ENCODE measurements around the gene CBFB. TPM values are rescaled to one million over a fixed set of nuclear protein-coding genes. Genes with fewer than 3 reads are reported as not detected.

CBFB gene
- total RNA-seq, 1 donor from 2014 or later: 159 TPM

DNA sequence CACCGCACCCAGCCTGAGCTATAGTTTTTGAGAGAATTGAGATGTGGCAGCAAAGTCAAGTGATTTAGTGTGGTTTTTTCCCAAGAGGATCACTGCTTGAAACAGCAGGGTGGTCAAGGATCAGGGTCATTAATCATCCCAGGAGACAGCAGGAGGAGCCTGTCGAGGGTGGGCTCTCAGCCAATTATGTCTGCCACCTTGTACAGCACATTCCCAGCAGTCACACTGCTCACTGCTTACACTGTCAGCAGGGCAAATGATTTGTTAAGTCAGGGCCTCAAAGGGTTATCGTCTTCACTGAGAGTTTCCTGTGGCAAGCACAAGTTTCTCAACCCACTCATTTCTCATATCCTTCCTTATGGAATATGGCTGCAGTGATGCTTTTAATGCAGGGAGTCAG lies 108.7 kb downstream of the CBFB start:
- no peak overlapping the region for H3K4me3 Mint-ChIP-seq (ENCODE audit: low read depth)
- H3K27ac Mint-ChIP-seq: no peak overlapping the region
- intact Hi-C loops (cut with micrococcal nuclease): no loop called here
- no peaks in the 10 kb centered on the region for H3K27me3 Mint-ChIP-seq (ENCODE audit: low read depth)
- no peak for DNase-seq (ENCODE audit: low spot score)
- no peaks in the 10 kb centered on the region for H3K9me3 Mint-ChIP-seq
- peaks cover 63% of the 10 kb centered on the region for H3K36me3 Mint-ChIP-seq (ENCODE audit: low read depth)
- H3K4me1 Mint-ChIP-seq (ENCODE audit: low read depth): no peaks in the 10 kb centered on the region

DNA sequence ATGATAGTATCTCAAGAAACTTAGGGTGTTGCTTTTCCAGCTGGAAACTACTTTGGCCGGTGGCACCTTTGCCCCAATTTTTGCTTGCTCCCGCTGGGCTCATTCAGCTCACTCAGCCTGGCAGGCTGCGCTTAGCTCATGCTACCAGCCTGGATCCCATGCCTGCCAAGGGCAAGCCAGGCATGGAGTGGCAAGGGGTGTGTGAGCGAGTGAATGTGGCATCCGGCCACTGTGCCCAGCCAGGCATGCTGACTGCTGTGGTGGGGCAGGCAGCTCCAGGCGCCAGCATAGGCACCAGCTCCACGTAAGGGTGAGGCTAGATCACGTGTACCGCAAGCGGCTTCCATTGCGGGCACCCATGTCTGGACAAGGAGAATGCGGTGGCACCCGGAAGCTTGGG lies 112.4 kb downstream of the CBFB start:
- intact Hi-C loops (cut with micrococcal nuclease): no loop called here
- Mint-ChIP-seq H3K27me3 (ENCODE audit: low read depth) (no peaks in the 10 kb centered on the region), H3K4me1 (ENCODE audit: low read depth) (no peaks in the 10 kb centered on the region), H3K36me3 (ENCODE audit: low read depth) (peaks cover 67% of the 10 kb centered on the region), H3K4me3 (ENCODE audit: low read depth) (no peak overlapping the region), H3K9me3 (no peaks in the 10 kb centered on the region), H3K27ac (no peak overlapping the region)
- no peak for DNase-seq (ENCODE audit: low spot score)

DNA sequence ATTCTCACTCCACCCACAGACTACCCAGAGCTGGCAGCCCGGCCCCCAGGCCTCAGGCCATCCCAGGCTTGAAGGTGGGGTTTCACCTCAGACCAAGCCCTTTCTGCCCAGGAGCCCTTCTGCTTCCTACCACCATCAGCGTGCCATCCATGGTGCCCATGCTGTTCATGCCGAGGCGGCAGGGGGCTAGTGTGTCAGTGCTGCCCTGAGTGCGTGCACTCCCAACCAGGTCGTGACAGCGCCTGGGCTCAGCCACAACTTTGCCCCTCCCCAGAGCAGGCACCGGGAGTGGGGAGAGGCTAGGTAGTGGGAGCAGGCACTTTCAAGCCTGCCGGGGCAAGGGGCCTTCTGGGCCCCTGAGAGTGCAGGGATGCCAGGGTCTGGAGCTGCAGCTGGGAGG lies 113.4 kb downstream of the CBFB start:
- H3K9me3 Mint-ChIP-seq: no peaks in the 10 kb centered on the region
- H3K36me3 Mint-ChIP-seq (ENCODE audit: low read depth): peaks cover 71% of the 10 kb centered on the region
- intact Hi-C loops (cut with micrococcal nuclease): no loop called here

DNA sequence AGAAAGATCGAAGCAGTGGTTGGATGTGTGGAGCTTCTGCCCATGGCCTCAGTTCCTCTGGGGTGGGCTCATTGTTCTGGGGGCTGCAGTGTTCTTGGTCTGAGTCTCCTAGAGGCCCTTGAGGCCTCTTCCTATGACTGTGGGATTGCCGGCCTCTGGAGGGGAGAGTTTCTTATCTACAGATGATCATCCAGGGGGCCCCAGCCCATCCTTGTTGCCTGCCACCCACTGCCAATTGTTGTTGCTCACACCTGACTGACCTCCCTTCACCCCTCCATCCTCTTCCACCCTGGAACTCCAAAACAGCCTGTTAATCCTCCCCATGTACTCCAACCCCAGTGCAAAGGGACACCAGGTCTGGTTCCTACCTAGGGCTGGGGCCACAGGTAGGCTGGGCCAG lies 116.0 kb downstream of the CBFB start:
- Mint-ChIP-seq H3K9me3 (no peaks in the 10 kb centered on the region), H3K27ac (no peak overlapping the region), H3K4me3 (ENCODE audit: low read depth) (no peak overlapping the region), H3K27me3 (ENCODE audit: low read depth) (no peaks in the 10 kb centered on the region), H3K36me3 (ENCODE audit: low read depth) (peaks cover 72% of the 10 kb centered on the region), H3K4me1 (ENCODE audit: low read depth) (no peaks in the 10 kb centered on the region)
- DNase-seq (ENCODE audit: low spot score): no peak
- intact Hi-C loops (cut with micrococcal nuclease): no loop called here

More for the DNA sequence above, 113.4 kb downstream of the CBFB start:
- Mint-ChIP-seq H3K4me1 (ENCODE audit: low read depth) (no peaks in the 10 kb centered on the region), H3K27me3 (ENCODE audit: low read depth) (no peaks in the 10 kb centered on the region), H3K27ac (no peak overlapping the region), H3K4me3 (ENCODE audit: low read depth) (no peak overlapping the region)
- DNase-seq (ENCODE audit: low spot score): no peak

DNA sequence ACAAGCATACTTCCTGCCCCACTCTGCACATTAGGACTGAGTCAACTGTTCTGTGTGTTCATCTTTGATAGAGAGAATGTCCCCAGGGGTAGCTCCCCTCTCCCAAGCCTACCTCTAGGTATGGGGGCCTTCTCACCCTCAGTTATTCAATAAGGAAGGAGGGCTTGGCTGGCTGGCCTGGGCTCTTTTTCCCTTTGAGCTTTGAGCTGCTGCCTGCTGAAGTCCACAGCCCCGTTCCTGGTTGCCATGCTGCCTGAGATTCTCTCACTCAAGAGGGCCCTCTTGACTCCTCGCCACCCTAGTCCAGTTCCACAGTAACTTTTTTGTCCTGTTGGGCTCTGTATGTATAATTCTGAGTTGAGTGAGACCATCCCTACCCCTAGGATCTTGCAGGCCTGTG lies 116.8 kb downstream of the CBFB start:
- H3K36me3 Mint-ChIP-seq (ENCODE audit: low read depth): peaks cover 64% of the 10 kb centered on the region
- no peaks in the 10 kb centered on the region for H3K9me3 Mint-ChIP-seq
- intact Hi-C loops (cut with micrococcal nuclease): no loop called here
- H3K4me3 Mint-ChIP-seq (ENCODE audit: low read depth): no peak overlapping the region
- no peaks in the 10 kb centered on the region for H3K4me1 Mint-ChIP-seq (ENCODE audit: low read depth)
- H3K27me3 Mint-ChIP-seq (ENCODE audit: low read depth): no peaks in the 10 kb centered on the region
- DNase-seq (ENCODE audit: low spot score): no peak
- H3K27ac Mint-ChIP-seq: no peak overlapping the region

DNA sequence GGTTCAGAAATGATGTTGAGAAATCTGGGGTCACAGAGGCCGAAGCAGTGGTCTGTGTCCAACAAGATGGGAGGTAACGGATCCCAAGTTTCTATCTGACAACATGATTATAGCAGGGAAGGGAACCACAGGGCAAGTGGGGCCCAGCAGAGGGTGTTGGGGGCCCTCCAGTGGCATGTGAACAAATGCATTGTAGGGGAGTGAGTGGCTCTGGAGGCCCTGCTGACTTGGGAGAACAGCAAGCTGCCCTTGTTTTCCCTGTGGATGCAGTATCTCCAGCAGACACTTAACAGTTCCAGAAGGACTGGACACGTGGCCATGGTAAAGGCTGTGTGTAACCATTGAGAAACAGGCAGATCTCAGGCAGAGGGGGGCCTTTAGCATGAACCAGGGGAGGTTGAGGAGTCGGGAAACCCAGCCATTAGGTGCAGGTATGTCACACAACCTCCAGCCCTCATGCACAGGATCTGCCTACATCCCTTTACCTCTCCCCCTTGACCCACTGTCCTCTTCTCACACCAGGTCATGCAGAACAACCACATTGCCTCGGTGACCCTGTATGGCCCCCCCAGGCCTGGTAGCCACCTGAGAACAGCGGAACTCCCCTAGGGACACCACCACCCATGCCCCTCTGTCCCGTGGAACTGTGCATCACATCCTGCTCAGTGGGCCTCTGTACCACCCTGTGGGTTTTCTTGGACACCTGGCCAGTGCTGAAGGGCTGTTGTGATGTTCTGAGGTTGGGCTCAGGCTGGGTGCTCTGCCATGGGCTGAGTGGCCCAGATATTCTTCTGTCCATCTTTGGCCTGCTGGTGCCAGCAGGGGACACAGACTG lies 117.8 kb downstream of the CBFB start:
- no peak overlapping the region for H3K27ac Mint-ChIP-seq
- H3K9me3 Mint-ChIP-seq: no peaks in the 10 kb centered on the region
- peaks cover 56% of the 10 kb centered on the region for H3K36me3 Mint-ChIP-seq (ENCODE audit: low read depth)
- no peak for DNase-seq (ENCODE audit: low spot score)
- intact Hi-C loops (cut with micrococcal nuclease): no loop called here
- peaks cover 7% of the 10 kb centered on the region for H3K4me1 Mint-ChIP-seq (ENCODE audit: low read depth)
- H3K4me3 Mint-ChIP-seq (ENCODE audit: low read depth): no peak overlapping the region
- H3K27me3 Mint-ChIP-seq (ENCODE audit: low read depth): no peaks in the 10 kb centered on the region

DNA sequence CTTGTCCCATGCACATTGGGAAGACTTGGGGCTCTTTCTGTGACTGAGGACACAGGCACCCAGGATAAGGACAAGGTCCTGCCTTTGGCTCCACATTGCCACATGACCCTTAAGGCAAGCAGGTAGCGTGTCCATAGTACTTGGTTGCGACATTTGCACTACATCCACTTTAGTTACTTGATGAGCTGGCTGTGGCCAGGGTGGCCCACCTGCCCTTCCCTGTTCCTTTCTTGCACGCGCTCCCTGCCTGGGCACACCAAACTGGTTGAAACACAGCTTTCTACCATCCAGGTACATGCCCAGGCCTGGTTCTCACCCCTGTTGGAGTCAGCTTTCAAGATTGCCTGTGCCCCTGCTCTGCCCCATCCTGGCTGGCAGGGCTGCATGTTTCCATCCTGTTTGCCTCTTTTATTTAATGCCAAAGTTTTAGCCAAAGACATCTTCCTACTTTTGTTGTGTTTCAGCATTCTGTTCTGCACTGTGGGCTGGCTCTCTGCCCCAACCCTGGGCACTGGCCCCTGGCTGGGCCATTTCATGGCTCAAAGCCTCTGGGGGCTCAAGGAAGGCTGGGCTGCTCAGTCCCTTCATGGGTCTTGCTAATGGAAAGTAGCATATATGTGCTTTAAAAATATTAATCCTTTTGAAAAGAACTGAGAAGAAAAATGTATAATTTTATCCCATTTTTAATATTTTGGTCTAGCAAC lies 118.6 kb downstream of the CBFB start:
- intact Hi-C loops (cut with micrococcal nuclease): no loop called here
- Mint-ChIP-seq H3K4me1 (ENCODE audit: low read depth) (peaks cover 10% of the 10 kb centered on the region), H3K27me3 (ENCODE audit: low read depth) (no peaks in the 10 kb centered on the region), H3K36me3 (ENCODE audit: low read depth) (peaks cover 50% of the 10 kb centered on the region), H3K9me3 (no peaks in the 10 kb centered on the region), H3K4me3 (ENCODE audit: low read depth) (no peak overlapping the region), H3K27ac (no peak overlapping the region)
- no peak for DNase-seq (ENCODE audit: low spot score)

DNA sequence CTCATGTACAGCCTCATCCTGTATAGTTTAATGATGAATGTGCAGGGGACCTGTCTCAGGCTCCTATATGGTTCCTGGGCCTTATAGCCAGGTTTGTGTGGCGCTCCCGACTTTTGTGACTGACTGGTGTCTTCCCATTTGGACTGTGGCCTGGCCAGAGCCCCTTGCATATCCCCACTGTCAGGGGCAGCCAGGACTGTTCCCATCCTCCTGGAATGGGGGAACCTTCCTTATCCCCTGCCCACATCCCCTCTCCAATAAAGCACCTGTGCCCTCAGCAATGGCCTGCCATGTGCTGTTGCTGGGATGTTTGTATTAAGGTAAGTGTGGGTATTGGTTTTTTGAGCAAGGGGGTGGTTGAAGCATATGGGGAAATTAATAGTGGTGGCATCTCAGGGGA lies 119.3 kb downstream of the CBFB start:
- no peak for DNase-seq (ENCODE audit: low spot score)
- intact Hi-C loops (cut with micrococcal nuclease): no loop called here
- H3K27me3 Mint-ChIP-seq (ENCODE audit: low read depth): no peaks in the 10 kb centered on the region
- no peaks in the 10 kb centered on the region for H3K9me3 Mint-ChIP-seq
- H3K36me3 Mint-ChIP-seq (ENCODE audit: low read depth): peaks cover 52% of the 10 kb centered on the region
- H3K4me1 Mint-ChIP-seq (ENCODE audit: low read depth): peaks cover 16% of the 10 kb centered on the region
- no peak overlapping the region for H3K27ac Mint-ChIP-seq
- H3K4me3 Mint-ChIP-seq (ENCODE audit: low read depth): no peak overlapping the region

DNA sequence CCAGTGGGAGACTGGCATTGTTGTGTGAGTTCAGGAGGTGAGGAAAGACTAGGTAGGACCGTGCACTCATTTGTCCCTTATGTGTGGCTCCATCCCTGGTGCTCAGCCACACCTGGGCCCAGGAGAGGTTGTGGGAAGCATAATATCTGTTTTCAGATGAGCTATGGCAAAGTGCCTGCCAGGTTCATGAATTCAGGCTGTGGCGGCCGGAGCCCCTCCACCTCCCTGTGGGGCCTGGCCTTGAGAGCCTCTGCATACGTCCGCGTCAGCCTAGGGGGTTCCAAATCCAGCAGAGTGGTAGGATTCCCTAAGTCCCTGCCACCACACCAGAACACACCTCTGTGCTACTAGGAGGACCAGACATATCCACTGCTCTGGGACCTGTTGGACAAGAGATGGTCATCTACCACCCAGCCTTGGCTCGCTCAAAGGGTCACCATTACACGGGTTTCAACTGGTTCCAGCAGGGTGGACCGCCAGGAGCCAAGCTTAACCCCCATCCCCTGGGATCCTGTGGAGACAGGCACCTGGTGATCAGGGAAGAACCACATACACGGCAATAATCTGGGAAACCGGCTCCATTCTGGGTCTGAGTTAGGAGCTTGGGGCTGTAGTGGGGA lies 119.8 kb downstream of the CBFB start:
- H3K36me3 Mint-ChIP-seq (ENCODE audit: low read depth): peaks cover 50% of the 10 kb centered on the region
- no peak for DNase-seq (ENCODE audit: low spot score)
- intact Hi-C loops (cut with micrococcal nuclease): no loop called here
- no peak overlapping the region for H3K27ac Mint-ChIP-seq
- no peaks in the 10 kb centered on the region for H3K9me3 Mint-ChIP-seq
- H3K4me1 Mint-ChIP-seq (ENCODE audit: low read depth): peaks cover 17% of the 10 kb centered on the region
- H3K4me3 Mint-ChIP-seq (ENCODE audit: low read depth): peak overlapping the region; percentile 35
- H3K27me3 Mint-ChIP-seq (ENCODE audit: low read depth): no peaks in the 10 kb centered on the region

DNA sequence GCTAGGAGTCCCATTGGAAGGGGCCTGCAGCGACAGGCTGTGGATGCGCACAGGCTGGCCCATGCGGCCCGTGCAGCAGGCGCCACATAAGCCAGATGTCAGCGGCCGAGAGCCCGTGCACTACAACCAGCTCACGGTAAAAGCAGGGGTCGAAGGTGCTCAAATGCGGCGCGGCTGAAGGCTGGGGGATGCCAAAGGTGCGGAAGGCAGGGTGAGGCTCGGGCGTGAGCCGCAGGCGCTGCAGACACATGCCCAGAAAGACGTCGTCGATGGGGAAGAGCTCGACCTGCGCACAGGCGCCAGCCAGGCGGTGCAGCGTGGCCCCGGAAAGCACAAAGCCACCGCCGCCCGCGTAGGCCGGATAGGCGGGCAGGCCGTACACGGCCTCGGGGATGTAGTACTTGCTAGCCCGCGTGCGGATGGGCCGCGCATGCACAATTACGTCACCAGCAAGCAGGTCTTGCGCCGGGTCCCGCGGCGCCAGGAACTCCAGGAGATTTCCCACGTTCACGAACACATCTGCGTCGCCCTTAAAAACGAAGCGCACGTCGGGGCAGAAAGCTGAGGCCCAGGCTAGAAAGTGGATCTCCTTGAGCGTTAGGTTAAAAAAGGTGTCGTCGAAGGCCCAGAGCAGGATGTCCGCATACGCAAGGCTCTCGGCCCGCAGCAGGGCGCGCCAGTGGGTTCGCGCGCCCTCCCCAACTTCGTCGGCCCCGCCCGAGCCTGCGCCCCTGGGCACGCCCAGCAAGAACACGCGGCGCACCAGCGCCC lies 120.5 kb downstream of the CBFB start:
- DNase-seq (ENCODE audit: low spot score): no peak
- intact Hi-C loops (cut with micrococcal nuclease): loop anchor here (5.0 to 10.0 kb wide), 2 partner anchors 38 to 275 kb away; no protein-coding TSS in a partner anchor
- Mint-ChIP-seq H3K4me3 (ENCODE audit: low read depth) (no peak overlapping the region), H3K36me3 (ENCODE audit: low read depth) (peaks cover 51% of the 10 kb centered on the region), H3K27ac (no peak overlapping the region), H3K4me1 (ENCODE audit: low read depth) (peaks cover 17% of the 10 kb centered on the region), H3K9me3 (no peaks in the 10 kb centered on the region), H3K27me3 (ENCODE audit: low read depth) (no peaks in the 10 kb centered on the region)

DNA sequence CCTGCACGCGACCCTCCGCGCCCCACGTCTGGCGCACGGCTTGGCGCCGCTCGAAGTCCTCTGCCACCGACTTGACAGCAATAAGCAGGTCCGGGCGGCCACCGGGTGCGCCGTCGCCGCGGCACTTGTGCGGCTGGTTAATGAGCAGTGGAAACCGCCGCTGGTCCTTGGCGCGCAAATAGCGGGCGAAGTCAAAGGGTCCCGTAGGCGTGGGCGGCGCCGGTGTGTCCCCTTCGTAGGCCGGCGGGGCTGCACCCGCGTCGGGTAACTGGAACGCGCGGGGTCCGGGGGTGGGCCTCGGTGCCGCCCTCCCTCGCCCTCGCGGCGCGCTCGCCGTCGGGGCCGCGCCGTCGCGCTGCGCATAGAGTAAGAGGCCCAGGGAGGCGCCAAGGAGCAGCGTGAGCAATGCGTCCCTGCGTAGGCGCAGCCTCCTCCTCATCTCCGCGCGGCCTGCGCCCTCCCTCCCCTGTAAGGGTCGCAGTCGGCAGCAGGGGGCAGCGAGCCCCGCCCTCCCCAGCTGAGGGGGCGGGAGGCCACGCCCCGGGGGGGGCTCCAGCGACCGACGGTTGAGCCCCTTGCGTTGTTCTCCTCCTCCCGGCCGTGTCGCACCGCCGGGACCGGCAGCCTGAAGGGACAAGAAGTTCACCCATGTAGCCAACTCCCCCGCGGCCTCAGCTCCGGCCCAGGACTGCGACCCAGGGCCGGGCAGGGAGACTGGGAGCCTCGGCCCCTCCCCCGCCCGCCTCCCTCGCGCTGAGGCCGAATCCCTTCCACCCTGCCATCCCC lies 121.3 kb downstream of the CBFB start:
- no peaks in the 10 kb centered on the region for H3K9me3 Mint-ChIP-seq
- no peak overlapping the region for H3K27ac Mint-ChIP-seq
- DNase-seq (ENCODE audit: low spot score): peak; percentile 39
- peaks cover 46% of the 10 kb centered on the region for H3K36me3 Mint-ChIP-seq (ENCODE audit: low read depth)
- peaks cover under 1% of the 10 kb centered on the region for H3K27me3 Mint-ChIP-seq (ENCODE audit: low read depth)
- H3K4me3 Mint-ChIP-seq (ENCODE audit: low read depth): no peak overlapping the region
- intact Hi-C loops (cut with micrococcal nuclease): loop anchor here (5.0 to 10.0 kb wide), 2 partner anchors 37 to 275 kb away; no protein-coding TSS in a partner anchor
- peaks cover 19% of the 10 kb centered on the region for H3K4me1 Mint-ChIP-seq (ENCODE audit: low read depth)
